Activated naive CD4-positive, alpha-beta T cell treated with anti-CD3 and anti-CD28 coated beads, Interleukin-2, amount 10 ng/mL, durations not matched to agents 7 days and 5 days (primary cell): ENCODE data around the gene HPCAL4.

Experiments used
- CTCF ChIA-PET: fragments of 350-600 bp; sonication (Branson Sonifier 250); formaldehyde crosslinking; loops from one replicate; lab custom pipeline; 2021; ENCODE audit warnings: antibody characterized with exemption; lab: Charles Lee
- DNase-seq: peaks from one replicate; pipeline ENCODE4 v3.0.0-alpha.2; 2020
- H3K27ac Mint-ChIP-seq: one replicate; pipeline ENCODE4 v1.8.0; 2021; ENCODE audit warnings: mild to moderate bottlenecking, moderate library complexity, mixed read lengths
- H3K27me3 Mint-ChIP-seq: one replicate; pipeline ENCODE4 v1.8.0; 2021; ENCODE audit warnings: mild to moderate bottlenecking, mixed read lengths
- H3K36me3 Mint-ChIP-seq: one replicate; pipeline ENCODE4 v1.8.0; 2021; ENCODE audit warnings: mixed read lengths
- H3K4me1 Mint-ChIP-seq: one replicate; pipeline ENCODE4 v1.8.0; 2021; ENCODE audit warnings: mixed read lengths
- H3K4me3 Mint-ChIP-seq: one replicate; pipeline ENCODE4 v1.8.0; 2021; ENCODE audit warnings: mild to moderate bottlenecking, moderate library complexity, mixed read lengths
- H3K9me3 Mint-ChIP-seq: one replicate; pipeline ENCODE4 v1.8.0; 2021; ENCODE audit warnings: mixed read lengths

The HPCAL4 gene

DNA sequence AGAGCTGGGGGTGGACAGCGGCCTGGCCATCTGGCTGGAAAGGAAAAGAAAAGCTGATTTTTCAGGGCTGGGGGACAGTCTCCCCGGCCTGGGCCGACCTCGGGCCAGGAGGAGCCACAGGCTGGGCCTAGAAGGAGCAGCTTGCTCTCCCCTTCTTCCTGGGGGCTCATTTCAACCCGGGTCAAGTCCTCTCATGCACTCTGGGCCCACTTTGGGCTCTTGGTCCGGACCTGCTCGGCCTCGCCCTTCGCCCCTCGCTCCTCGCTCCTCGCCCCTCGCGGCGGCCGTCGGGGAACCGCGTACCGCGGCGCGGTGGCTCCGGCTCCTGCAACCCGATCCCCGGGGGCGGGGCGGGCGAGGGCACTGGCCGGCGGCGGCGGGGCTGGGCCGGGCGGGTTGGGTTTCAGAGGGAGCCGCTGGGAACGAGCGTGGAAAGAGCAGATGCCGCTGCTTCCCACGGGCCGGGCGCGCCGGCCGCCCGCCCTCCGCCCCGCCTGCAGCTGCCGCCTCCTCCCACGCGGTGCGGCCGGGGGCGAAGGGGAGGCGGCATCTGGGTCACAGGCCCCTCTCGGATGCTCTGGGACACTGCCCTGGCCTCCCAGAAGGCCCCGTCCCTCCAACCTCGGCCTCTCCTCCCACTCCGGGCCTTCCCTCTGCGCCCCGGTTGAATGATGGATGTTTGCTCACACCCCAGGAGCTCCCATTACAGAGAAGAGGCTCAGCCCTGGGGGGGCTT, 58.4 kb downstream of the HPCAL4 start:
- no peaks in the 10 kb centered on the region for H3K4me1 Mint-ChIP-seq
- H3K9me3 Mint-ChIP-seq = no peaks in the 10 kb centered on the region
- H3K36me3 Mint-ChIP-seq = no peaks in the 10 kb centered on the region
- DNase-seq = no peak
- CTCF ChIA-PET = interaction anchor here (1.1 kb wide), 1 partner anchor 15 kb away, joined by 3 read pairs; no protein-coding TSS in a partner anchor
- peaks cover 52% of the 10 kb centered on the region for H3K27me3 Mint-ChIP-seq
- no peak overlapping the region for H3K4me3 Mint-ChIP-seq
- H3K27ac Mint-ChIP-seq = no peak overlapping the region

DNA sequence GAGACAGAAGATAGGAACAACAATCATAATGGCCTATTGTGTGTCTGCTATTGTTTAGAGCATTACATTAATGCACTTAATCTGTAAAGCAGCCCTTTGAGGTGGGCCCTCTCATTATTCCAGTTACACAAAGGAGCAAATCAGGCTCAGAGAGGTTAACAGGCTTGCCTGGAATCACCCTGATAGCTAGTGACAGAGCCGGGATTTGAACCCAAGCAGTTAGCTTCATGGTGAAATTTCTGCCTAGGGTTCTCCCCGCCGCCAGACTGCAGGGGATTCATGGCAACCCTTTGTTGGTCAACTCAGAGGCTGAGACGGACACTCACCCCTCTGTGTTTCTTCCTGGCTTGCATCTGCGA, 58.9 kb downstream of the HPCAL4 start:
- H3K27me3 Mint-ChIP-seq = peaks cover 47% of the 10 kb centered on the region
- no peak overlapping the region for H3K4me3 Mint-ChIP-seq
- H3K36me3 Mint-ChIP-seq = no peaks in the 10 kb centered on the region
- CTCF ChIA-PET = no interaction called here
- DNase-seq = no peak
- no peak overlapping the region for H3K27ac Mint-ChIP-seq
- H3K9me3 Mint-ChIP-seq = no peaks in the 10 kb centered on the region
- no peaks in the 10 kb centered on the region for H3K4me1 Mint-ChIP-seq

DNA sequence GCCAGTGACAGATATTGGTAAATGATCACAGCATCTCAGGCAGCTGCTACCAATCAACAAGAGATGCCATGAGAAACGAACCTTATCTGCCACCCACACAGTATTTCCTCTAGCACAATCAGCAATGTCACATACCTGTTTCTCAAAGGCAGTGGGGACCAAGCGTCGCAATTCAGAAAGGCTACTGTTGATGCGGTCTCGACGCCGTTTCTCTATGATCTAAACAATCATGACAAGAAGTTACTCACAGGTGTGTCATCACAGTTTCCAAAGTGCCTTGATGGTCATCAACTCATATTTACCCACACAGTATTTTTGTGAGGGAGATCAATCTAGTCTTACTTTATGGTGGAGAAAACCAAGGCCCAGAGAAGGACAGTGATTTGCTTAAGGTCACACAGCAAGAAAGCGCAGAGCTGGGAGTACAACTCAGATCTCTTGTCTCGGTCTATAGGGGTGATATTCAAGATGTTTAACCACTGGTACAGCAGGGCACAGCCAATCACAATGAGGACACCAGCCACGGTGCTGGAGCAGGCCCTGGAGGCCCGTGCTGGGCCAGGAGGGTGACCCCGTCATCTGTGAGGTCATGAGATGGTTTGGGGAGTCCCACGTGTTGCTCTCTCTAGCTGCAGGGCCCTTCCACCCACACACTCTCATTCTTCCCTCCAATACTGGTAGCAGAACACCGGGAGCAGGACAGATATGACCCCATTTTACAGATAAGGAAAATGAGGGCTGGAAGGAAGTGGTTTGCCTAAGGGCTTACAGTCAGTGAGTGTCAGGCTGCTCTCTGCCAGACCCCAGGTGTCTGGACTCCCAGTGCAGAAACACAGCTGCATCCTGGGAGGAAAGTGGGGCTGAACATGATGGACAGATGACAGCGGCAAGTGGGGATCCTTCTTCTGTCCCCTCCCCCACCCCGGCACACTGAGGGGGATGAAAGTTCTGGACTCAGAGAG, 59.6 kb downstream of the HPCAL4 start:
- CTCF ChIA-PET = no interaction called here
- H3K36me3 Mint-ChIP-seq = no peaks in the 10 kb centered on the region
- no peaks in the 10 kb centered on the region for H3K4me1 Mint-ChIP-seq
- H3K27ac Mint-ChIP-seq = no peak overlapping the region
- no peak for DNase-seq
- peaks cover 42% of the 10 kb centered on the region for H3K27me3 Mint-ChIP-seq
- no peak overlapping the region for H3K4me3 Mint-ChIP-seq
- no peaks in the 10 kb centered on the region for H3K9me3 Mint-ChIP-seq

DNA sequence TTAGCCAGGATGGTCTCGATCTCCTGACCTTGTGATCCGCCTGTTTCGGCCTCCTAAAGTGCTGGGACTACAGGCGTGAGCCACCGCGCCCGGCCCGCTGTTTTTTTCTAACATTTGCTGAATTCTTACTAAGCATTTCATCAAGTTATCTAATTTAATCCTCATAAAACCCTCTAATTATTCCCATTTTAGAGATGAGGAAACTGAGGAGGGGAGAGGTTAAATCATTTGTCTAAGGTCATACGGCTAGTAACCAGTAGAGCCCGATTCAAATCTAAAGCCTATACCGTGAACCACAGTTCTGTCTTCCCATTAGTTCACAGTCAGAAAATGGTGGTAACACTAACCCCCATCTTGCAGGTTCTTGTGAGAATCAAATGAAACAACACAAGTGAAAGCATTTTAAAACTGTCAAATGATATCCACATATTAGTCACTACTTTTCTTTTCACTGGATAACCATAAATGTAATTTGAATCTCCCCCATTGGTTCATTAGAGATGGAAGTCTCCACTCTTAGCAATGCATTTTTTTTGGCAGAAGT, 62.4 kb downstream of the HPCAL4 start:
- CTCF ChIA-PET = no interaction called here
- no peak for DNase-seq
- Mint-ChIP-seq H3K9me3 (no peaks in the 10 kb centered on the region), H3K4me1 (no peaks in the 10 kb centered on the region), H3K4me3 (no peak overlapping the region), H3K27ac (no peak overlapping the region), H3K27me3 (peaks cover 40% of the 10 kb centered on the region), H3K36me3 (no peaks in the 10 kb centered on the region)
